ENCODE data around the gene CORO2B.

CORO2B gene, protein sequence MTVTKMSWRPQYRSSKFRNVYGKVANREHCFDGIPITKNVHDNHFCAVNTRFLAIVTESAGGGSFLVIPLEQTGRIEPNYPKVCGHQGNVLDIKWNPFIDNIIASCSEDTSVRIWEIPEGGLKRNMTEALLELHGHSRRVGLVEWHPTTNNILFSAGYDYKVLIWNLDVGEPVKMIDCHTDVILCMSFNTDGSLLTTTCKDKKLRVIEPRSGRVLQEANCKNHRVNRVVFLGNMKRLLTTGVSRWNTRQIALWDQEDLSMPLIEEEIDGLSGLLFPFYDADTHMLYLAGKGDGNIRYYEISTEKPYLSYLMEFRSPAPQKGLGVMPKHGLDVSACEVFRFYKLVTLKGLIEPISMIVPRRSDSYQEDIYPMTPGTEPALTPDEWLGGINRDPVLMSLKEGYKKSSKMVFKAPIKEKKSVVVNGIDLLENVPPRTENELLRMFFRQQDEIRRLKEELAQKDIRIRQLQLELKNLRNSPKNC

DNA sequence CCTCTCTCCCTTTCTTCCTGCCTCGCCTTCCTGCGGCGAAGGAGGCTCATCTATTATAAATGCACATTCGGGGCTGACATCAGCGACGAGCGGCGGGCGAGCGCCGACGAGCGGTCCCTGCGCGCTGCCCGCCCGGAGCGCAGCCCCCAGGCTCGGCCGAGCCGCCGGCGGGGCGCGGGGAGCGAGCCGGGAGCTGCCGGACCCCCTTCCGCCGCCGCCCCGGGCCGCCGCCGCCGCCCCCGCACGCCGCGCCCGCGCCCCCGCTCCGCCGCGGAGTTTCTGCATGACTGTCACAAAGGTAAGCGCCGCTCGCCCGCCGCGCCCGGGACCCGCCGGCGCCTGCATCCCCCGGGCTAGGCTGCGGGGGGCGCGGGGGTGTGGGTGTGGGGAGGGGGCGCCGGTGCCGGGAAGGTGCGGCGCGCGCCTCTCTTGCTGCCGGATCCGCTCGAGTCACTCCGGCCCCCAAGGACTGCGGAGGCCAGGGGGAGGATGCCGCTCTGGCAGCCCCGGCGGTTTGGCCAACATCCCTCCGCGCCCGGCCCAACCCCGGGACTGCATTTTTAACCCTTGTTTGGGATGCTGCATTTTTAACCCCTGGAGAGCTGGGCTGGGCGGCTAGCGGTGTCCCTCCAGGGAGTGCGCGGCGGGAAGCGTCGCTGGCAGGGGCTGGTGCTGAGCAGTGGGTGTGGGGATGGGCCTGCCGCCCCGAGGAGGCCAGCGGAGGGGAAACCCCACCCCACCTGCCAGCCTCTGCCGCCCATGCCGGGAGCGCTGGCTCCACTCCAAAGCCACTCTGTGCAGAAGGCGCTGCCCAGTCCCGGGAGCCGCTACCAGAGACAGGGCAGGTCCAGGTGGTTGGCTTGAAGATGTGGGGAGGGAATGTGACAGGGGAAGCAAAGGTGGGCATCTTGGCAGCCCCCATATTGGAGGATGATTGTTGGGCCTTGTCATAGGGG, at the start of gene CORO2B:
TSS of gene CORO2B (plus strand) at position 14 of the 956 bp plus-strand sequence. CDS start at position 284, 270 bp downstream.
- DNase-seq = no peak

DNA sequence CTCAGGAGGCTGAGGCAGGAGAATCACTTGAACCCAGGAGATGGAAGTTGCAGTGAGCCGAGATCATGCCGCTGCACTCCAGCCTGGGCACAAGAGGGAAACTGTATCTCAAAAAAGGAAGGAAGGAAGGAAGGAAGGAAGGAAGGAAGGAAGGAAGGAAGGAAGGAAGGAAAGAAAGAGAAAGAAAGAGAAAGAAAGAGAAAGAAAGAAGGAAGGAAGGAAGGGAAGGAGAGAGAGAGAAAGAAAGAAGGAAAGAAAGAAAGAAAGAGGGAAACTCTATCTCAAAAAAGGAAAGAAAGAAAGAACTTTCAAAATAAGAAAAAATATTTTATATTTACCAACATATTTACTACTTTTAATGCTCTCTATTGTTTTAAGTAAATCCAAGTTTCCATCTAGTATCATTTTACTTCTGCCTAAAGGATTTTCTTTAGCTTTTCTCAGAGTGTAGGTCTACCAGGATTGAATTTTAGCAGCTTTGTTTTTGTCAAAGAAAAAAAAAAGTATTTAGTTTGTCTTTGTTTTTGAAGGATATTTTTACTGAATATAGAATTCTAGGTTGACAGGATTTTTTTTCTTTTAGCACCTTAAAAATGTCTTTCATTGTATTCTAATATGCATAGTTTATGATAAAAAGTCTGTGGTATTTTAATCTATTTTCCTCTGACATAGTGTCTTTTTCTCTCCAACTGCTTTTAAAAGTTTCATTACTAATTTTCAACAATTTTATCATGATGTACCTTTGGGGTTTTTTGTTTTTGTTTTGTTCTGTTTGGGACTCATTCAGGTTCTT, 47.2 kb upstream of the CORO2B start:
- DNase-seq = no peak

DNA sequence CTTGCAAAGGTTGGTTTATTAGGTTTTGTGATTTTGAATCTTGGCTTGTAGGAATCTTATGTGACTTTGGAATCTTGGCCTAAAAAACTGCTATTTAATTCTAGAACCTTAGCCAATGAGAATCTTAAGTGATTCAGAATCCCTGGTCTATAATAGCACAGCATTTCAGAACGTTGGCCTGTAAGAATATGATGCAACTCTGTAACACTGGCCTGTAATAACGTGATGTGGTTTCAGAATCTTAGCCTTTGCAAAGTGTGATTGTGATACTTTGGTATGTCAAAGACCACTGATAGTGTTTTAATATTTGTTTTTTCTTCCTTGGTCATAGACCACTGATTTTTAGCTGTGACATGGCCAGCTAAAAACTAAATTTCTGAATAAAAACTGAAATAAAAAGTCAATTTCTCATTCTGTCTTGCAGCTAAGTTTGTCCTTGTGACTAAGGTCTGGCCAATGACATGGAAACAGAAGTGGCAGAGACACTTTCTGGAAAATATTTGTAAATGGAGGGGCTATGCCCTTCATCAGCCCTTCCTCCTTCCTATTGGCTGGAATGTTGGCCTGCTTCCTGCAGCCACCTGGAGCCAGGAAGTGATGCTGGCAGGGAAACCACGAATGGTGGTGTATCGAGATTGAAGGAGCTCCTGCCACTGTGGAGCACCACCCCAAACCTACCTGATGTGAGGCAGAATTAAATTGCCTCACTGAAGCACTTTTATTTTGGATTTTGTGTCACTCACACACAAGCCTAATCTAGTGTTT, 42.3 kb upstream of the CORO2B start:
- DNase-seq = no peak

DNA sequence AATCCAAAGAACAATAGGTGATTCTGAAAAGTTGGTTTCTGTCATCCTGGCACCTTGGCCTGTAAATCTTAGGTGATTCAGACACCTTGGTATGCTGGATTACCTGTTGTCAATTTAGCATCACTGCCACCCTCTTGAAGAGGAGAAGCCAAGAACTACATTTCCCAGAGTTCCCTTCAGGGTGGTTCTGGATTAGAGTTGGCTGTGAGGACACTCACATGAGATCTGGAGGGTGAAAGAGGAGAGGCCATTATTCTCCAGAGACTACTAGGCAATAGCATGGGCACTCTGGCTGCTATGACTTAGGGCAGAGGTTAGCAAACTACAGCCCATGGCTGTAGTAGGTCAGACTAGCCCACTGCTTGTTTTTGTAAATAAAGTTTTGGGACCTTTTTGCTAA, 41.7 kb upstream of the CORO2B start:
- DNase-seq = no peak

DNA sequence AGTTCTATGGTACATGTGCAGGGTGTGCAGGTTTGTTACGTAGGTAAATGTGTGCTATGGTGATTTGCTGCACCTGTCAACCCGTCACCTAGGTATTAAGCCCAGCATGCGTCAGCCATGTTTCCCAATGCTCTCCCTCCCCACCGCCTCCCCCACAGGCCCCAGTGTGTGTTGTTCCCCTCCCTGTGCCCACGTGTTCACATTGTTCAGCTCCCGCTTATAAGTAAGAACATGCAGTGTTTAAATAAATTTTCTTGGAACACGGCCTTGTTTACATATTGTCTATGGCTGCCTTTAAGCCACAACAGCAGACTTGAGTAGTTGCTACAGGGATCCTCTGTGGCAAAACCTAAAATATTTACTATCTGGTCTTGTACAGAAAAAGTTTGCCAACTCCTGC, 41.3 kb upstream of the CORO2B start:
- DNase-seq = no peak

DNA sequence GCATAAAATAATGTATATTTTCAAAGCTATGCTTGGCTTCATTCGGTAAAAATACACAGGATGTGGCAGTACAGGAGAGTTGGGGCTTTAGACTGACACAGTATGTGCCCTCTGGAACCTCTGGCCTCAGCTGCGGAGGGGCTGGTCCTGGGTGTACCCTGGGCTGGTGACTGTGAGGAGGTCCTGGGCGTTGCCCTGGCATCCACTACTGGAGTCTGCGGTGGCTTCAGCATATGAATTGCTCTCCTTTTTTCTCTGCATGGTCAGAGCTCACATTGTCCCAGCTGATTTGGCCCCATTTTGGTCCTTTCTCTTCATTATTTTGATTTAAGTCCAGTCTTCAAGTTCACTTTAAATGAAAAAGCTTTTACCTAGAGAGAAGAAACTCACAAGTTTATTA, 40.5 kb upstream of the CORO2B start:
- no peak for DNase-seq

DNA sequence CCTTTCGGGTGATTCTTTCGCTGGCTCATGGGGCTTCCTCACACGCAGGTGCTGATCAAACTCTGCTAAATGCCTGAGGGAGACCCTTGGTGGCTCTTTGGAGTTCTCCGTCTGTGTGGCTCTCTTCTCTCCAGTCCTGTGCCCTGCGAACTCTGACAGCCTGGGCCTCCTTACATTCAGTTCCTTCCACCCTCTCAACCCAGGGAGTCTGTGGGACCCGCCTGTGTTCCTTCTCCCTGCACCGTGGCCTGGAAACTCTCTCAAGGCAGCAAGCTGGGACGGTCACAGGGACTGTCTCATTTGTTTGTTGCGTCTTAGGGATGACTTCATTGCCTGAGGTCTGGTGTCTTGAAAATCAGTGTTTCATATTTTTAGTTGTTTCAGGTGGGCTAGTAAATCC, 37.0 kb upstream of the CORO2B start:
- DNase-seq = no peak

DNA sequence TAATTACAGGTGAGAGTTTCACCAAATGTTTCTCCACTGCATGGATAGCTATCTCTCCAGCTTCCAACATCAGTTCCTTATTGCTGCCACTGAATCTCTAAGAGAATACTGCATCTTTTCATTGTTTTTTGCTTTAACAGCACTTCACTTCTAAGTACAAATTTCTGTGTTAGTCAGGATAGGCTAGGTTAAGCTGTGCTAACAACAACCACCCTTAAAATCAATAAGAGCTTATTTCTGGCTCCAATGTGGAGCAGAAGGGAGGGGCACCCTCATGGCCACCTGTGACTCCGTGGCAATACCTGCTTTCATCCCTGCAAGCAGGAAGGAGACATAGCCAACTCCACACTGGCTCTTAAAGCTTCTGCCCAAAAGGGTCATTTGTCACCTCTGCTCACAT, 36.4 kb upstream of the CORO2B start:
- no peak for DNase-seq

DNA sequence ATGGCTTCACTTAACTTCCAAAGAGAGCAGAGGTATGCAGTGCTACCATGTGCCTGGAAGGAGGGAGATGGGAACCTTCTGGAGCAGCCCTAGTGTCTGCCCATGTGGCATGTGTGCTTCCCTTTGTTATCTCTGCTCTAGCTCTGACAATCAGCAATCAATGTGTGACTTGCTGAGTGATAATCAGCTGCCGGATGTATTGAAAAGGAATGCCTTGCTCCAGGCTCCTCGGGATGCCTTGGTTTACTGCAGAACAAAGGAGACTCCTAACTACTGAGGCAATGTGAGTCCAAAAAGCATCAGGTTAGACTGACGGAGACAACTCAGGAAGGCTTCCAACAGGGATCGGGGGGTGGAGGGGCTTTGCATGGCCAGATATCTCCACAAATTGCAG, 36.0 kb upstream of the CORO2B start:
- no peak for DNase-seq

DNA sequence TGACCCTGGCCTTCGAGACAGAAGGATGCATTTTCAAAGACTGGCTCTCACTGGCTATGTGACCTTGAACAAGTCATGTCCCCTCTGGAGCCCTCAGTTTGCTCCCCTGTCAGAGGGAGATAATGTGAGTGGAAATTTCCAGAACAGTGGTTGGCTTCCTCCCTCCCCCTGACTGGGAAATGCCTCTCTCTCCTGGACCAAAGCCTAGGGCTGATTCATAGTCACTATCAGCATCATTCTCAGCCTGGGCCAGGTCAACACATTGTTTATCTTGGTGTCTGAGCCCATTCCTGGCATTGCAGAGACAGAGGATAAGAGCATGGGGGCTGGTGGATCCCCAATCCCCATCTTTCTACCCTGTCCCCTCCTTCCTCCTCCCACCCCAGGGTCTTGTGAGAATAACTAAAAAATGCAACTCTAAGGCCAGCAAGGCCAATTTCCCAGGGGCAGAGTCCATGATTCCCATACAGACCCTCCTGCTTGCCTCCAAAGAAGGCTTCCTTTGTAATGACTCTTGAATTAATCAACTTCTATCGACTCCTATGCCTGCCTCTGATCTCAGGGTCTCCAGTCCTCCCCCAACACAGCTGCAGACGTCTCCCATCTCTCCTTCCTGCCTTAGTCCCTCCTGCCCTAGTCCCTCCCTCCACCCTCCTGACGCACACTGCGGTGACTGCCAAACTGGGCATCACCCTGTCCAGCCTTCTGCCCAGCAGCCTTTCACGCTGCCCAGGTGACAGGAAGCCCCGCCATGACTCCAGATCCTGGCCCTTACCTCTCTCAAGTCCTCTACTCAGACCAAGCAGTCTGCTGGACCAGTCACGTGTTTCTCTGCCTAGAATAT, 35.4 kb upstream of the CORO2B start:
- DNase-seq = no peak

DNA sequence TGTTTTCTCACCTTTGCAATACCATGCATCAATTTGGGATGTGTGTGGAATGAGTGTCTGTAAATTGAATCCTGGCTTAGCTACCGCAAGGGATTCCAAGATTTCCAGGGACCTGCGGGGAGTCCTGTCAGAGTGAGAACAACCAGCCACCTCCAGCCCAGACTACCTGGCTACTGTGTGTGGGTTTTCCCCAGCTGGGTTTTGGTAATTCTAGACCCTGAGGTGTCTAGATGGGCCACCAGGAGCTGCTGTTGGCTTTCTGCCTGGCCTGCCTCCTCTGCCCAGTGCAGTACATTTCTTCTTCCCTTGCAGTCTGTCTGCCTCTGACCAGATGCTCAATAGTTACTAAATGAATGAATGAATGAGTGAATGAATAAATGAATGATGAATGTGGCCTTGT, 32.5 kb upstream of the CORO2B start:
- DNase-seq = no peak

DNA sequence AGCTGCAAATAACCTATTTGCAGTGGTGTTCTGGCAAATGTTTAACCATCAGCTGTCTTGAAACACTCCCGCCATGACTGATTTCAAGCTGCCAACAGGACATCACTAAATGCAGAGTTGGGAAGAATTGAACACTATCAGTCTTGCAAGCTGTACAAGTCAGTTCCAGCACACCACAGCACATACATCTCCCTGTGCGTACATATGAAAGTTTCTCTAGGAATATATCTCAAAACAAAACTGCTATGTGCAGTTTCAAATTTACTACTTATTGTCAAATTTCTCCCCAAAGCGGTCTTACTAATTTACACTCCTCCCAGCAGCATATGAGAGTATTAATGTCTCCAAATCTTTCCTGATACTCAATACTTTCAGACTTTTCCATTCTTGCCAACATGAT, 30.4 kb upstream of the CORO2B start:
- no peak for DNase-seq

DNA sequence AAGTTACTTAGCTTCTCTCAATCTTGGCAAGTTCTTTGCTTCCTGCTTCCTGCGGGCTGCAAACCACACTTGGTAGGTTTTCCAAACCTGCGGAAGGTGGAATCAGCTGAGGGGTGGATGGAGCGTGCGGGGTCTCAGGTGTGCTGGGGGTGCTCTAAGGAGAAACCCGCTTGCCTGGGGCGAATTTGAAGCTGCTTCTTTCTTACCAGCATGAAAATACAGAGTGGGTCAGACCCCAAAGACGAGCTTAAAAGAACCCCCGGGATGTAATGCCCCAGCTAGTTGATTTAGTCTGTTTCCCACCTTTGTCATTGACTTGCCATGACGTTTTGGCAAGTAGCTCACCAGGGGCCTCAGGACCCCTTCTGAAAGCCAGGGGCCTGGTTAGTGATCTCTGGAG, 28.8 kb upstream of the CORO2B start:
- no peak for DNase-seq

DNA sequence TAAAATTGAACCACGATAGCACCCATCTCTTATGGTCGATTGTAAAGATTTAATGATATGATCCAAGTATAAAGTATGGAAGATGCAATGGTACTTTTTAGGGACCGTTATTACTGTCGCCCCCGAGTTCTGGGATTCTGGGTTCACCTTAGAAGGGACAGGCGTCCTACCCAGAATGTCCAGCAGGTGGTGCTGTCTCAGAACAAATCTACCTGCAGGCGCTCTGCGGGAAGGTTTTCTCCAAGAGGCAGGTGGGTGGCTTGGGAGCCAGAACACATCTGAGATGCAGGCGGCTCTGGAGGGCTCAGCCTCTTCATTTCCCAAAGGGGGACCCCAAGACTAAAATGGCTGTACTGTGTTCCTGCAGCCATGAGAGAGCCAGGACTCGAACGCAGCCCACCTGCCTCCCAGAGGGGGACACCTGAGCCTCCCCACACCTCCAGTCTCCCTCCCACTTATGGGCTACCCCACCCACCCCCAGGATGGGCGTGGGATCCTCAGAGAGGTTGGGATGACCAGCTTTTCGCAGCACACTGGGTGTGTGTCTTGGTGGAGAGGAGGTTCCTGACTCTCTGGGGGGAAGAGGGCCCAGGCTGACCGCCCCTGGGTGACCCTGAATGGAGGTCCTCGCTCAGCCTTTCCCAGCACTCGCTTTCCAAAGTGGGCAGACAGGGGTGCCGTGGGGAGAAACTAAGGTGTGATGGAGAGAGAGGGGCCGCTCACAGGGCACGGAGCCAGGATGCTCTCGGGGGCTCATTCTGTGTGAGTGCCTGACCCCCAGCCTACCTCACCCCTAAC, 28.1 kb upstream of the CORO2B start:
- no peak for DNase-seq

DNA sequence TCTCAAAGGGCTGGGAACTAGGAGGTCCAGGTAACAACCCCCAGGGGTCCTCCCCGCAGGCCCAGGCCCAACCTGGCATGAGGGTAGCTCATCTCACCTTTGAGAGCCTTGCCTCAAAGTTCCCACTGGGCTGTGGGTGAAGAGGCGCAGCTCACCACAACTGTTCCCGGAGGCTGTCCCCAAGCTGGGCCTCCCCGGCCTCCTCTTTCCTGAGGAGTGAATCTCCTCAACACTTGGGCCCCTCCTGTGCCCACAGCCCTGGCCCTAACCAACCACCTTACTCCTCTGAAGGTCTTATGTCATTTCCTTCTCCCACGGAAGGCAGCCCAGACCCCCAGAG, 27.5 kb upstream of the CORO2B start:
- DNase-seq = no peak

DNA sequence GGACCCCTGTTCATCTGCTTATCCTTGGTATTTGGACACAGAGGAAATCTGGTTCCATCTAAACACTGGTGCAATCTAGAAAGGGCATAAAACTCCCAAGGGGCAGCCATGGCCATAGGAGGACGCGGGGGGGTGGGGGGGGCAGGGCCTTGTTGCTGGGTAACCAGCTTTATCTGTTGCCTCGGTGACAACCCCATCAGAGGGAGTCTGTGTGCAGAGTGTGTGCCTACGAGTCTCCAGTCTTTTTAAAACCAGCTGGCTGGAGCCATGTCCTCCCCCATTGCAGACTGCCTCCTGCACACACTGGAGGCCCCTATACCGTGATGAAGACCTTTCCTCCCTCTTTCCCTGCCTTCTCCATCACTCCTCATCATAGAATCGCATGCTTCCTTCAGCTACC, 26.4 kb upstream of the CORO2B start:
- no peak for DNase-seq

DNA sequence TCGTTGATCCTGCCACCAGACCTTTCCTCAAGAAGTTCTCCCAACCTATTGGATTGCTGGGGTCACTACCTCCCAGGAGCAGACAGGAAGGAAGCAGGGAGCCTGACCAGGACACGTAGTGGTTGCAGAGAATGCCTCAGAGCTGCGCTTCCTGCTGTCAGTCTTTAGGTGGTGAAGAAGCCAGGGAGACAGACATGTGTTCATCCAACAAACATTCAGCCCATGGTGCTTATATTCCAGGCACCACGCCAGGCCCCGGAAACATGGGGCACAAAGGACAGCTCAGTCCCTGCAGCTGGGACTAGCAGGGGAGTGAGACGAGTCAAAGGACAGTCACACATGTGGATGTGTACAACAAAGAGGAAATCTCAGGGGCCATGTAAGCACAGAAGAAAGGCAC, 26.0 kb upstream of the CORO2B start:
- DNase-seq = no peak

DNA sequence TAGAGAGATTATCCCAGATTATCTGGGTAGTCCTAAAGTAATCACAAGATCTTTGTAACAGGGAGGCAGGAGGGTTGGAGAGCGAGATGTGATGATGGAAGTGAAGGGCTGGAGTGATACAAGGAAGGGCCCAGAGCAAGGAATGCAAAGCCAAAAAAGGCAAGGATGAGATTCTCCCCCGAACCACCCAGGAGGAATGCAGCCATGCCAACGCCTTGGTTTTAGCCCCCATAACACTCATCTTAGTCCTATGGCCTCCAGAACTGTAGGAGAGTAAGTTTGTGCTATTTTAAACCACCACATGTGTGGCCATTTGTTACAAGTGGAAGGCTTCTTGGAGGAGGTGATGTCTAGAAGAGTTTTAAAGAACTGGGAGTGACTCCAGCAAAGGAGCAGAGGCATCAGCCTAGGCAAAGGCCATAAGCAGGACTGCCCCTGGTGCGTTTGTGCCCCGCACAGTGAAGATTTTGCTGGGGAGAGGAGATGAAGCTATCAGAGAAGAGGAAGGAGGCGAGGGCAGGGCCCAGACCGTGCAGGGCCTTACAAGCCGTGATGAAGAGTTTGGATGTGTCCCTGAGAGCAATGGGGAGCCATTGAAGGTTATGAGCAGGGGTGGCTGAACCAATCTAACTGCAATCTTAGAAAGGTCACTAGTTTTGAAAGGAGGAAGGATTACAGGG, 25.3 kb upstream of the CORO2B start:
- no peak for DNase-seq

DNA sequence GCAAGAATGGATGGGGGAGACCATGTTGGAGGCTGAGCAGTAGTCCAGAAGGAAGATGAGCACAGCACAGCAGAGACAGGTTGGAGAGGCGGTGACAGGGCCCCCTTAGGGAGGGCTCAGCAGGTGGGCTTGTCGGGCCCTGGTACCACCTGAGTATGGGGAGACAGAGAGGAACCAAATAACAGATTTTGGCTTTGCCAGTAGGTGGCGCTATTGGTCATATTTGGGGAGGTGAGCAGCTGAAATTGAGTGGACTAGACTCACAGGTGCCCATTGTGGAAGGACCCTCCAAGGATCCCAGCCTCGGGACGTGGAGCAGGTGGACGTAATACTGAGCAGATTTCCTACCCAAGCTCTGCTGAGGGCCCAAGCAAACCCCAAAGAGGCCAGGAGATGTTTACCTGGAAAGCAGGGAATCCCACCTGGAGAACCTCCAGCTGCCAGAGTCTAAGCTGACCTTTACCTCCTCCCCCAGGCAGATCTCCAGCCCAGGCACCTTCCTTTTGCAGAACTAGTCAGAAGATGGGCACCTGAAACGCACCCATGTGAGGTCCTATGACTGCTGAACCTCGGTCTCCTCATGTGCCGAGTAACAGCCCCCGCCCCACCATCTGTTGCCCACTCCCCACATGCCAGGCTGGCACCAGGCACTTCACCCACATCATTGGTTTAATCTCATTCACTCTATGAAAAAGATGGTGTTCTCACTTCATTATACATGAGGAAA, 24.6 kb upstream of the CORO2B start:
- DNase-seq = no peak

Data from NCI-H2081 treated with DMSO at 0.1 percent for 48 hours (cell line).